Parathyroid adenoma (tissue), 2 donors: ENCODE measurements around the gene NPRL2.

Experiments
- H2AFZ ChIP-seq: fragments of 300-600 bp; sonication (generic); one replicate; pipeline ENCODE4 v1.7.0; 2017; ENCODE audit warnings: antibody characterized with exemption, mild to moderate bottlenecking
- H3K27ac ChIP-seq: fragments of 300-600 bp; sonication (generic); one replicate; pipeline ENCODE4 v1.7.0; 2017
- H3K27me3 ChIP-seq: fragments of 300-600 bp; sonication (generic); one replicate; pipeline ENCODE4 v1.7.0; 2017; ENCODE audit warnings: low read length; ENCODE audit not compliant: control insufficient read depth, insufficient read depth
- H3K36me3 ChIP-seq: fragments of 300-600 bp; sonication (generic); one replicate; pipeline ENCODE4 v1.7.0; 2017; ENCODE audit warnings: low read length; ENCODE audit not compliant: control insufficient read depth, insufficient read depth
- H3K4me1 ChIP-seq: fragments of 300-600 bp; sonication (generic); one replicate; pipeline ENCODE4 v1.7.0; 2017; ENCODE audit warnings: control low read depth
- H3K4me2 ChIP-seq: fragments of 300-600 bp; sonication (generic); one replicate; pipeline ENCODE4 v1.7.0; 2017; ENCODE audit warnings: low read length
- H3K4me3 ChIP-seq: fragments of 300-600 bp; sonication (generic); one replicate; pipeline ENCODE4 v1.7.0; 2017; ENCODE audit warnings: low read depth, low read length
- H3K79me2 ChIP-seq: fragments of 300-600 bp; sonication (generic); one replicate; pipeline ENCODE4 v1.7.0; 2017; ENCODE audit warnings: control low read depth
- H3K9ac ChIP-seq: fragments of 300-600 bp; sonication (generic); one replicate; pipeline ENCODE4 v1.7.0; 2017; ENCODE audit warnings: mild to moderate bottlenecking
- H3K9me3 ChIP-seq: fragments of 300-600 bp; sonication (generic); one replicate; pipeline ENCODE4 v1.7.0; 2017; ENCODE audit warnings: low read length; ENCODE audit not compliant: control insufficient read depth
- TF ChIP-seq, protein P1 (sequence below): fragments of 300-600 bp; sonication (generic); IDR thresholded peaks from one replicate; pipeline ENCODE4 v1.7.0; 2017; ENCODE audit warnings: antibody characterized with exemption, mild to moderate bottlenecking
- donor health status: primary hyperparathyroidism.

NPRL2 gene

GRCh38 chr3:50364573-50365079 is 14.1 kb upstream of the NPRL2 start:
- TF ChIP-seq, protein P1, sequence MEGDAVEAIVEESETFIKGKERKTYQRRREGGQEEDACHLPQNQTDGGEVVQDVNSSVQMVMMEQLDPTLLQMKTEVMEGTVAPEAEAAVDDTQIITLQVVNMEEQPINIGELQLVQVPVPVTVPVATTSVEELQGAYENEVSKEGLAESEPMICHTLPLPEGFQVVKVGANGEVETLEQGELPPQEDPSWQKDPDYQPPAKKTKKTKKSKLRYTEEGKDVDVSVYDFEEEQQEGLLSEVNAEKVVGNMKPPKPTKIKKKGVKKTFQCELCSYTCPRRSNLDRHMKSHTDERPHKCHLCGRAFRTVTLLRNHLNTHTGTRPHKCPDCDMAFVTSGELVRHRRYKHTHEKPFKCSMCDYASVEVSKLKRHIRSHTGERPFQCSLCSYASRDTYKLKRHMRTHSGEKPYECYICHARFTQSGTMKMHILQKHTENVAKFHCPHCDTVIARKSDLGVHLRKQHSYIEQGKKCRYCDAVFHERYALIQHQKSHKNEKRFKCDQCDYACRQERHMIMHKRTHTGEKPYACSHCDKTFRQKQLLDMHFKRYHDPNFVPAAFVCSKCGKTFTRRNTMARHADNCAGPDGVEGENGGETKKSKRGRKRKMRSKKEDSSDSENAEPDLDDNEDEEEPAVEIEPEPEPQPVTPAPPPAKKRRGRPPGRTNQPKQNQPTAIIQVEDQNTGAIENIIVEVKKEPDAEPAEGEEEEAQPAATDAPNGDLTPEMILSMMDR = no peak
- H3K27ac ChIP-seq = no peak overlapping the region
- peak overlapping the region; percentile 56 for H3K4me3 ChIP-seq
- peak overlapping the region; percentile 89 for H3K4me2 ChIP-seq
- peaks cover 6% of the 10 kb centered on the region for H3K4me1 ChIP-seq
- no peaks in the 10 kb centered on the region for H3K36me3 ChIP-seq
- H2AFZ ChIP-seq = peak overlapping the region; percentile 94
- H3K9ac ChIP-seq = no peak overlapping the region
- no peaks in the 10 kb centered on the region for H3K9me3 ChIP-seq
- H3K79me2 ChIP-seq = no peaks in the 10 kb centered on the region
- no peaks in the 10 kb centered on the region for H3K27me3 ChIP-seq

- no peak overlapping the region for H3K4me3 ChIP-seq
Measured at GRCh38 chr3:50359760-50360110, 9.2 kb upstream of the NPRL2 start.

GRCh38 chr3:50358911-50359759 is 8.6 kb upstream of the NPRL2 start, which contains the start of gene TMEM115:
TSS of gene TMEM115 (minus strand) at chr3:50359521. CDS start at chr3:50359063, 458 bp downstream.
- peak within 1 kb of the TSS; percentile 85 for H3K4me3 ChIP-seq
- H3K4me2 ChIP-seq = peak within 1 kb of the TSS; percentile 95
- H3K36me3 ChIP-seq = no peaks in the 10 kb centered on the region
- H3K9ac ChIP-seq = peak within 1 kb of the TSS; percentile 89
- H2AFZ ChIP-seq = peak within 1 kb of the TSS; percentile 72
- peaks cover 34% of the 10 kb centered on the region for H3K4me1 ChIP-seq
- peak within 1 kb of the TSS; percentile 84 for H3K27ac ChIP-seq
- no peaks in the 10 kb centered on the region for H3K27me3 ChIP-seq
- H3K9me3 ChIP-seq = no peaks in the 10 kb centered on the region
- TF ChIP-seq, protein P1 = no peak
- H3K79me2 ChIP-seq = peaks cover 27% of the 10 kb centered on the region

More at GRCh38 chr3:50359760-50360110, 9.2 kb upstream of the NPRL2 start:
- Histone ChIP-seq H3K4me2 (peak overlapping the region; percentile 95), H3K79me2 (peaks cover 25% of the 10 kb centered on the region), H3K4me1 (peaks cover 34% of the 10 kb centered on the region), H3K27ac (no peak overlapping the region), H3K9ac (no peak overlapping the region), H3K27me3 (no peaks in the 10 kb centered on the region), H3K9me3 (no peaks in the 10 kb centered on the region), H3K36me3 (no peaks in the 10 kb centered on the region), H2AFZ (peak overlapping the region; percentile 72)
- TF ChIP-seq, protein P1 = no peak

DNA sequence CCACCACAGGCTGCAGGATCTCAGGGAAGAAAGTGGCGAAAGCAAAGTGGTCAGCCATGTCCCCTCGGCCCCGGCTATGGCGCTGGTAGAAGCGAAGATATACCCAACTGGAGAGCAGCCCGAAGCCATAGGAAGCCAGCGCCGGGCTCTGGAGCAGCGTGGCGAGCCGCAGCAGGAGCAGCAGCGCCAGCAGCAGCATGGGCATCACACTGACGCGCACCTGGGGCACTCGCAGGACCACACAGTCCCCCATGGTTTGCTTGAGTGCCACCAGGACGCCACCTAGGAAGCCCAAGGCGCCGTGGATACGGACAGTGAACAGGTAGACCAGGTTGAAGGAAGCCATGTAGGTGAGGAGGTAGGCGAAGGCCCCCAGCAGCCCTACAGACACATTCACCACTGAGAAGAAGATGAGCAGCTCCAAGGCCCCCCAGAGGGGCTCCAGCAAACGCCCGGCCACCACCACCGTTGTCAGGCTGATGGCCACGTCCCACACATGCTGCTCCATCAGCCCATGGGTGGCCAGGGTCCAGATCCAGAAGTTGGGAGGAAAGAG is 7.9 kb upstream of the NPRL2 start:
- H3K36me3 ChIP-seq = no peaks in the 10 kb centered on the region
- H3K4me3 ChIP-seq = peak overlapping the region; percentile 85
- peak overlapping the region; percentile 95 for H3K4me2 ChIP-seq
- peak overlapping the region; percentile 84 for H3K27ac ChIP-seq
- peak overlapping the region; percentile 89 for H3K9ac ChIP-seq
- H3K27me3 ChIP-seq = no peaks in the 10 kb centered on the region
- H2AFZ ChIP-seq = peak overlapping the region; percentile 72
- peaks cover 27% of the 10 kb centered on the region for H3K79me2 ChIP-seq
- H3K4me1 ChIP-seq = peaks cover 34% of the 10 kb centered on the region
- H3K9me3 ChIP-seq = no peaks in the 10 kb centered on the region
- TF ChIP-seq, protein P1 = no peak
